Muscle of arm (tissue), 12 donors: ENCODE measurements around the gene BCAR3. TPM values are rescaled to one million over a fixed set of nuclear protein-coding genes. Genes with fewer than 3 reads are reported as not detected.
"Not testable (repeated sequence)": the region's sequence is repeated elsewhere in the genome, so short reads cannot be mapped to it uniquely, and the experiment has no call there.

Experiments
- DNase-seq: peaks from one replicate; pipeline ENCODE4 v3.0.0-alpha.2; 2013
- polyA plus RNA-seq, 12 donors: library from polyadenylated mRNA; unstranded; fragments of 120-200 nt; gene quantifications; one replicate each; pipeline ENCODE4 v1.2.1, GENCODE V29; 2013; ENCODE audit not compliant: insufficient read length in 12 of 12

The BCAR3 gene
- polyA plus RNA-seq, 12 donors: 14.7 to 23.5 (median 17.7) TPM; not detected in 1

DNA sequence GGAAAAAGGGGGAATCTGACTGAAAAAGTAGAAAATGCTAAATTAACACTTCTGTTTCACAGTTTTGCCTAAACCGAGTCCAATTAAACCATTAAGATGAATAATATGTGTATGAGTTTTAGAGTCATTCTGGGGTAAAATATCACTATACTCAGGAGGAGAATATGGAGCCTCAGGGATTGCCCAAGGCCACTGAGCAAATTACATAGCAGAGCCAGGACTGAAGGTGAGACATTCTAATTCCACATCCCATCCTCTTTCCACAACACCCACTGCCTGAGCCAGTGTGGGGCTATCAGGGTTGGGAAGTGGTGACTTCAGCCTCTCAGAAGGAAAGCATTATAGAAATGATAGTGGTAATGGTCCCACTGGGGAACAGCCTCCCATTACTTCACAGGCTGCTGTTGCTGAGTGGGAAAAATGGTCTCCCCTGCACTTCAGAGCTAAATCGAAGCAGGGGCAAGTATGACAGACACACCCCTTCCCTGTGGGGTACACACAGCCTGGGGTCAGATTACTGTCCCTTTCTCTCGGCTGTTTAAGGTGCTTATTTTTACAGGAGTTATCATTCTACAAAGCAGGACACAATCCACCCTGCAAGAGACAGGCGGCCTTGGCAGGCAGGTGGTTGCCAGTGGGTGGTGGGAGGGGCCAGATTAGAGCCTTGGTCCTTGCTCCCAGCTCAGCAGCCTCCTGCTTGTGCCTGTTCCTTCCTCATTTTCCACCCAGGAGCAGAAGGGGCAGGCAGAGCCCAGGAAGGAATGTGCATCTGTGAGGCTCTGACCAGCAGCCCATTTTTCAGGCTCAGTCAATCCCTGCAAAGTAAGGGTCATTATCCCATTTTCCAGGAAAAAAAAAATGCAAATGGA, 9.5 kb upstream of the BCAR3 start:
- DNase-seq: no peak

DNA sequence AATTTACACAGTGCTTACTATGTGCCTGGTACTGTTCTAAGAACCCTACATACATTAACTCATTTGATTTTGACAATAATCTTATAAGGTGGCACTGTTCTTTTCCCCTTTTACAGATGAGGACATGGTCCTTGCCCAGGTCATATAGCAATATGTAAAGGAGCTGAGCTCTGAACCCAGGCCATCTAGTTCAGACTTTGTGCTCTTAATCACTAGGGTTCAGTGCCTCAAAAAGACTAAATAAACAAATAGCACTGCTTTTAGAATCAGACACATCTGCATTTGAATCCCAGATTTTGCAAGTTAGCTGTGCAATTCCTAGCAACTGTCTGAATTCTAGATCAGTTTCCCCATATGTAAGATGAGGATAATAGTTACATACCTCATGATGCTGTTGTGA, 8.7 kb upstream of the BCAR3 start:
- no peak for DNase-seq

GRCh38 chr1:93689521-93690223, 8.0 kb upstream of the BCAR3 start:
- no peak for DNase-seq

DNA sequence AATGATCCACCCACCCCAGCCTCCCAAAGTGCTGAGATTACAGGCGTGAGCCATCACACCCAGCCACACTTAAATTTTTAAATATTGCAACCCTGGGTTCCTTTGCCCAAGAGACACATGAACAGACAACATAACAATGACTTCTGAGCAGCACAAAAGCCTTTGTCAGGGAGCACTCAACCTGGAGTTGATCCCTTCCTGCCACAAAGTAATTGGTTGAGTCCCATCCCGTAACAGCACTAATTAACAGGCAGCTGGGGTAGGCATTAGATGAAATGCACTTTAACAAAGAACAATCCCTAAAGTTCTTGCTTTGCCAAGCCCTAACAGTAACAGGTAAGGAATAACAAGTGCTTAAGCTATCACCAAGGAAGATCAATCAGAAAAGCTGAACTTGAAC, 5.9 kb upstream of the BCAR3 start:
- no peak for DNase-seq

- DNase-seq: no peak
Observed at GRCh38 chr1:93686504-93687250, 5.0 kb upstream of the BCAR3 start.

GRCh38 chr1:93685918-93686317, 4.3 kb upstream of the BCAR3 start:
- DNase-seq: no peak

DNA sequence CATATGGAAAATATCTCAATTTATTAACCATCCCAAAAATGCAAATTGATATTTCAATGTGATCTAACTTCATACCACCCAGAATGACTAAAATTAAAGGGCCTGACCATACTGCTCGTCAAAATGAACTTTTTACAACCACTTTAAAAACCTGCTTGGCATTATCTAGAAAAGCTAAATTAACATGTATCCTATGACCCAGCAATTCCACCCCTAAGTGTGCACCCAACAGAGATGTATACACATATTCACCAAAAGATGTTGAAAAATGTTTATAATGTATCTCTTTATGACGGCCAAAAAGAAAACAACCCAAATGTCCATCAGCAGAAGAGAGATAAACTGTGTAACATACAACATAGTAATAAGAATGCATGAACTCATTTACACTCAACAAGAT, 1.6 kb upstream of the BCAR3 start:
- no peak for DNase-seq

DNA sequence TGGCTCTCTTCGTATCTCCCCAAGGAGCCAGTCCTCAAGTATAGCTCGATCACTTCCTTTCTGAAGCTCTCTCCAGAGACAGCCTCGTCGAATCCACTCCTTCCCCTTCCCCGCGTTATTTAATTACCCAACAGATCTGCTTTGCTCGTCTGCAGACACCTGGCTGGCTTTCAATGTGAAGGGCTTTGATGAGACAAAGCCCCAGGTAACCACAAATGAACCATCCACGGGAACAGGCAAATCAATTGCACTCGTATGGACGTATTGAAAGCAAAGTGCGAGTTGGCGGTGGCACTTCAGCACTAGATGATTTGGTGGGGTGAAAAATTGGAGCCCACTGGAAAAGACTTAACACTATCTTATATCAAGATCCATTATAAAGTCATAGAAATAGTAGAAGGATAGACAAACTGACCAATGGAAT, 364 bp upstream of the BCAR3 start:
- no peak for DNase-seq

- DNase-seq: peak; percentile 75
Observed at GRCh38 chr1:93680420-93681100, 1.1 kb downstream of the BCAR3 start.

DNA sequence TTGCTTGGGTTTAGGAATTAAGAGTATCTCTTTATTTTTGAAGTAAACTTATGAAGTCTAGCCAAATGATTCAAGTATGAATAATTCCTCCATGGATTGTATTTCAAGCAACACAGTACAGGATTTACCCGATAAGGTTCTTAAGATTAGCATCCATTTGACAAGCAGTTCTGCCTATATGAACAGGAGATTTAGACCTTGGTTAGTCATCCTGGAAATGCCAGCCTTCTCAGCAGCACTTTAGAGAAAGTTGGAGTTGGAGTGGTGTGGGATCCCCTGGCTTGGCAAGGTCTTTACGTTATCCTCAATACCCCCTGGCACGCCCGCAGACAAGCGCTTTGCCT, 1.6 kb downstream of the BCAR3 start:
- no peak for DNase-seq

GRCh38 chr1:93679546-93679945, 2.1 kb downstream of the BCAR3 start:
- DNase-seq: no peak

GRCh38 chr1:93678946-93679480, 2.6 kb downstream of the BCAR3 start:
- DNase-seq: no peak

DNA sequence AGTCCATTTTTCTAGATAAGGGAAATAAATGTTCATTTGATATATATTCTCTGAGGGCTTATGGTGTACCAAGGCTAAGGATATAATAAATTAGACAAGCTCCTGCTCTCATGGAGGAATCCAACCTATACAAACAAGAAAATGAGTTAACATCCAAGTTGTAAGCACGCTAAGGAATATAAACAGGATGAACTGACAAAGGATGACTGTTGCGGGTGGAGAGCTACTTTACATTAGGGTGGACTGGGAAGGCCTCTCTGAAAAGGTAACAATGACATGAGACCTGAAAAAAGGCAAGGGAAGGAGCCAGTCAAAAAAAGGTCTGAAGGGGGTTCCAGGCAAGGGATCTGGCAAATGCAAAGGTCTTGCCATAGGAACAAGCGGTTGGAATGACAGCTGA, 3.1 kb downstream of the BCAR3 start:
- DNase-seq: no peak

- no peak for DNase-seq
Observed at GRCh38 chr1:93677729-93678128, 3.9 kb downstream of the BCAR3 start.

DNA sequence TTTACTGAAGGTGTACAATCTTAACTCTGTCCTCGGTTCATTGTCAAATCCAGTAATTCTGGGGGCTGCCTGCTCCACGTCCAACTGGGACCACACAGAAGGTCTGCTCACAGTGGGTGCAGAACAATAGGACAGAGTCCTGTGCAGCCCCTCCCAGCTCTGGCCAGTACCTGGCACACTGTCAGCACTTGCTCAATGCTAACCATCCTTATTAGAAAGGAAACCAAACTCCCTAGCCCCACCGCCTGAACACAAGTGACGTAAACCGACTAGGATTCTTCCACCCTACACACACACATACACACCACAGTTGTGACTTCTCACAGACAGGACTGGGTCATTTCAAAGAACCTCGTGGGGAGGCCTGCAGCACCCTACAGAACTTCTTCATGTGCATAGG, 5.2 kb downstream of the BCAR3 start:
- no peak for DNase-seq

DNA sequence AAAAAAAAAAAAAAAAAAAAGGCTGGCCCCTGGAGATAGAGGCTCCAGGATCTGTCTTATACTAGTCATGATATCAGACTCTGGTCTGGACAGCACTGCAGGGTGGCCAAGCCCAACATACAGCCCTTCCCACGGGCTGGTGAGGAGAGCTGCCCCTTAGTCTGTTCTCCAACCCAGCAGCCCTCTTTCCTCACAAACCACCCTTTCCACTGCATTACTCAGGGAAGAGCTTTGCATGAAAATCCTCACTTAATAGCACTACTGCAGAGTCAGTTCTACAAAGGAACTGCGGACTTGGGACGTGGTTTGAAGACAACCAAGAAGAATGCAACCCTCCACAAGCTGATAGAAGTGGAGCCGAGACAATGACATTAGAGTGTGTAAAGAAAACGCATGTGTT, 5.7 kb downstream of the BCAR3 start:
- DNase-seq: no peak

- no peak for DNase-seq
Observed at GRCh38 chr1:93675271-93675670, 6.4 kb downstream of the BCAR3 start.

DNA sequence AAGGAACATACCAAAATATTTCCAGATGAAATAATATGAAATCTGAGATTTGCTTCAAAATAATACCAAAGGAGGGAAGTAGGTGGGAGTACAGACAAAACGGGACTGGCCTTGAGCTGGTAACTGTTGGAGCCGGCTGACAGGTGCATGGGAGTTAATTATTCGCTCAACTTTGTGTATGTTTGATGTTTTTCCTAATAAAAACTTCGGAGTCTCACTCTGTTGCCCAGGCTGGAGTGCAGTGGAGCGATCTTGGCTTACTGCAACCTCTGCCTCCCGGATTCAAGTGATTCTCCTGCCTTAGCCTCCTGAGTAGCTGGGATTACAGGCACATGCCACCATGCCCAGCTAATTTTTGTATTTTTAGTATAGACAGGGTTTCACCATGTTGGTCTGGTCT, 7.6 kb downstream of the BCAR3 start:
- not testable (repeated sequence) for DNase-seq

DNA sequence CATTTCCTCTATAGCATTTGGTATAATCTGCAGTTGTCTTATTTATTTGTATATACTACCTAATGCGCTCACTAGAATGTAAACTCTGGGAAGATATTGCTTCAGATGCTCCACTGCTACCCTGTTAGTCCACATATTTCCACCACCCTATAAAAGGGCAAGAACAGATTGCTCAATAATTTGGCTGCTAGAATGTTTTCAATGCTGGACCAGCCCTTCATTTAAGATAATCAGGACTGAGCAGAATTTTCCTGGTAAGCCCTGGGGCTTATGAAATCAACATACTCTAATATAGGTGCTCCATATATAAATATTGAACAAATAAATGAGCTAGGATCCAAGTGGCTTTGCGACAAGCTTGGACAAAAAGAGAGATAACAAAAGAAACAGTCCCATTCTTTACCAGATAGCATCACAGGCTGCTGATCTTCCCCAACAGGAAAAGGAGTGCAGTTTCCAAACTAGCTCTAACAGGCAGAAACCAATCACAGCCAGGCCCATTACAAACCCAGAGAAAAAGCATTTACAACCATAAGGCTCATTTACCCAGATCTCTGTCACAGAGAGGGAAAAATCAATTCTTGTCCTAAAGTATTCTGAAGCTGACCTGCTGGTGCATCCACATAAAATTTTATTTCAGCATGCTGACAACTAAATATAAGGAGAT, 8.3 kb downstream of the BCAR3 start:
- no peak for DNase-seq

DNA sequence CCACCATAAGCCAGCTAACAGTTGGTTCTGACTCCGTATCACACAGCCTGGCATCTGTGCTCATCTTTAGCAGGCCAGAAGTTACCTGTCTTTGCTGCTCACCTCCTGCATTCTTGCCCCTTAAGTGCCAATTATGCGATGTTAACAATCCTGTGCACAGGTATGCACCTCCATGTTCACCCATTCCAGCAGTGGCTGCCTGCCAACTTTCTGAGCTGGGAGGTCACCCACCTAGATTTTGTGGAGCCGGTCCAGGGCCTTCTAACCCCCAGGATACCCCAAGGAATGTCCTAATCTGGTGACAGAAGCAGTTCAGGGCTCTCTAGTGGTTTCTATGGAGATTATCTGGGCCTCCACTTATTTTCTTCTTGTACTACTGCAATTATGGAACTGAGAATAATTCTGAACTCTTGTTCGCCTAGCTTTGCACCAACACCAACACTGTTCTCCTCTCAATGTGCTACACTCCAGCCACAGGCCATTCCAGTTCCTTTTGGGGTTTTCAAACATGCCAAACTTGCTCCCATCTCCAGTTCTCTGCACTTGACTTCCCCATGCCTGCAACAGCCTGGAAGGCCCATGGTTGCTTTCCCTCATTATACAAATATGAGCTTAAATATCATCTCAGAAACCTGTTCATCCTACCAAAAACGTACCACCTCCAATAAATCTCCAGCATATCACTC, 9.0 kb downstream of the BCAR3 start:
- DNase-seq: no peak

DNA sequence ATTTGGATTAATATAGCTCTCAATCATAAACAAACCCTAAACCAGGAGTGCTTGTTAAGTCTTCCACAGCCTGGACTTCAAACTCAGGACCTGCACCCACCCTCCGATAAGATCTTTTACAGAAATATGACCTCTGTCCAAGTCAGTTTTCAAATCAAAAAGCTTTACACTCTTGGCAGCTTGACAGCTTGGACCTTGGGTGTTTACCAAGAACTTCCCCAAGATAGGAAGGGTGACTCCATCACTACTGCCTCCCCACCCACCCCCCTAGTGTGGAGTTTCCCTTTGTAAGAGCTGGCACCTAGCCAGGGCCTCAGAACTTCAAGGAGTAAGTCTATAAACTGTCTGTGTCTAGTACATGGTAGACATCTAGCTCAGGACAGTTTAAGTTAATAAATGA, 9.6 kb downstream of the BCAR3 start:
- DNase-seq: no peak
